Adrenal gland (tissue), 5 donors: ENCODE results near the gene AP2A2.

Source experiments
- CTCF ChIP-seq, 6 experiments: fragments of 450-650 bp in 4 of 6; fragments of 200-600 bp in 2 of 6; sonication (generic) in 1 of 6; IDR thresholded peaks; 1 replicate in 5 of 6; 2 replicates in 1 of 6; pipeline versions ENCODE4 v1.5.1 to v1.8.0; 2016 to 2021; ENCODE audit warnings: antibody characterized with exemption in 6 of 6, mild to moderate bottlenecking in 2 of 6, moderate library complexity in 1 of 6
- POLR2A ChIP-seq, 2 donors: fragments of 450-650 bp; IDR thresholded peaks; one replicate each; pipeline ENCODE4 v1.6.1; 2017; ENCODE audit warnings: antibody characterized with exemption in 2 of 2, mild to moderate bottlenecking in 2 of 2, moderate library complexity in 1 of 2
- donor health status: DM: no; HTN: no; CAD: no.

GRCh38 chr11:1012291-1012690 is 86.6 kb downstream of the AP2A2 start:
- TF ChIP-seq CTCF (IDR thresholded peaks at IDR 0.05) (no peak), POLR2A (IDR thresholded peaks at IDR 0.05) (no peak)
